ENCODE data around the gene AFG3L2.

- TF ChIP-seq EP300 (IDR thresholded peaks at IDR 0.05) (no peak), CTCF (IDR thresholded peaks at IDR 0.05) (no peak), POLR2A (IDR thresholded peaks at IDR 0.05; ENCODE audit: low read depth) (no peak)
Measured at GRCh38 chr18:12281861-12282260, 95.2 kb downstream of the AFG3L2 start.

All from esophagus muscularis mucosa (tissue), 4 donors.